BJ (cell line): ENCODE data around the gene CFHR1. TPM values are rescaled to one million over a fixed set of nuclear protein-coding genes. Genes with fewer than 3 reads are reported as not detected.

ENCODE experiments used
- CTCF ChIA-PET: fragments of 350-600 bp; formaldehyde crosslinking; extraction: SDS; loops from one replicate; lab custom pipeline; 2021; ENCODE audit warnings: antibody characterized with exemption, inconsistent platforms; lab: Yijun Ruan, JAX
- POLR2A ChIA-PET: fragments of 300-600 bp; sonication (Branson Sonifier 250); formaldehyde crosslinking; extraction: SDS; loops from one replicate; lab custom pipeline; 2021; ENCODE audit warnings: antibody characterized with exemption; lab: Charles Lee
- DNase-seq: peaks from one replicate; pipeline ENCODE4 v3.0.0-alpha.2; 2011; ENCODE audit warnings: low read depth
- H3K27me3 ChIP-seq: 2 replicates; pipeline ENCODE4 v1.6.0; 2011; ENCODE audit warnings: low read length; ENCODE audit not compliant: control insufficient read depth, insufficient read depth
- H3K36me3 ChIP-seq: 2 replicates; pipeline ENCODE4 v1.5.1; 2011; ENCODE audit warnings: low read length; ENCODE audit not compliant: control insufficient read depth, insufficient read depth
- H3K4me3 ChIP-seq: 2 replicates; pipeline ENCODE4 v1.5.1; 2011; ENCODE audit warnings: low read depth, mild to moderate bottlenecking, control low read depth, low read length
- polyA plus RNA-seq: library from polyadenylated mRNA; depleted of rRNA; stranded (reverse); fragments of >200 nt; gene quantifications from 2 replicates; pipeline ENCODE4 v1.2.3, GENCODE V29; 2011
- TF ChIP-seq, protein P1 (sequence below): IDR thresholded peaks from 2 replicates; pipeline ENCODE4 v1.5.1; 2011; ENCODE audit warnings: low read depth, mild to moderate bottlenecking, control low read depth, inconsistent platforms, low read length, moderate library complexity; ENCODE audit not compliant: insufficient read depth

CFHR1 gene
- polyA plus RNA-seq, 1 experiment, result 0.26 TPM

- H3K4me3 ChIP-seq, result no peak overlapping the region
- TF ChIP-seq, protein P1, sequence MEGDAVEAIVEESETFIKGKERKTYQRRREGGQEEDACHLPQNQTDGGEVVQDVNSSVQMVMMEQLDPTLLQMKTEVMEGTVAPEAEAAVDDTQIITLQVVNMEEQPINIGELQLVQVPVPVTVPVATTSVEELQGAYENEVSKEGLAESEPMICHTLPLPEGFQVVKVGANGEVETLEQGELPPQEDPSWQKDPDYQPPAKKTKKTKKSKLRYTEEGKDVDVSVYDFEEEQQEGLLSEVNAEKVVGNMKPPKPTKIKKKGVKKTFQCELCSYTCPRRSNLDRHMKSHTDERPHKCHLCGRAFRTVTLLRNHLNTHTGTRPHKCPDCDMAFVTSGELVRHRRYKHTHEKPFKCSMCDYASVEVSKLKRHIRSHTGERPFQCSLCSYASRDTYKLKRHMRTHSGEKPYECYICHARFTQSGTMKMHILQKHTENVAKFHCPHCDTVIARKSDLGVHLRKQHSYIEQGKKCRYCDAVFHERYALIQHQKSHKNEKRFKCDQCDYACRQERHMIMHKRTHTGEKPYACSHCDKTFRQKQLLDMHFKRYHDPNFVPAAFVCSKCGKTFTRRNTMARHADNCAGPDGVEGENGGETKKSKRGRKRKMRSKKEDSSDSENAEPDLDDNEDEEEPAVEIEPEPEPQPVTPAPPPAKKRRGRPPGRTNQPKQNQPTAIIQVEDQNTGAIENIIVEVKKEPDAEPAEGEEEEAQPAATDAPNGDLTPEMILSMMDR, result no peak
- H3K36me3 ChIP-seq, result no peaks in the 10 kb centered on the region
- H3K27me3 ChIP-seq, result no peaks in the 10 kb centered on the region
- ChIA-PET CTCF (no interaction called here), POLR2A (no interaction called here)
- no peak for DNase-seq
These were observed 40.9 kb downstream of the CFHR1 start for GRCh38 chr1:196860323-196860884.

DNA sequence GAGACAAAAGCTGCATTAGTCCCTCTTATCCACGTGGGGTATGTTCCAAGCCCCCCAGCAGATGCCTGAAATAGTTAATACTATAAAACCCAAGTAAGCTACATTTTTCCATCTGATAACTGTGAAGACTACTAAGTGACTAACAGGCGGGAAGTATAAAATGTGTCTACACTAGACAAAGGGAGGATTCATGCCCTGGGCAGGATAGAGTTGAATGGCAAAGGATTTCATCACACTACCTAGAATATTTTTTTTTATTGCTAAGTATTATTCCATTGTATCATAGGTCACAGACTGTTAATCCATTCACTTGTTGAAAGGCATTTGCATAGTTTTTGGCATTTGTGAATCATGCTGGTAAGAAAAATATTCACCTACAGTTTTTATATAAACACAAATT, 41.9 kb downstream of the CFHR1 start:
- Histone ChIP-seq H3K36me3 (no peaks in the 10 kb centered on the region), H3K27me3 (no peaks in the 10 kb centered on the region), H3K4me3 (no peak overlapping the region)
- TF ChIP-seq, protein P1, result no peak
- ChIA-PET CTCF (no interaction called here), POLR2A (no interaction called here)
- DNase-seq, result no peak

DNA sequence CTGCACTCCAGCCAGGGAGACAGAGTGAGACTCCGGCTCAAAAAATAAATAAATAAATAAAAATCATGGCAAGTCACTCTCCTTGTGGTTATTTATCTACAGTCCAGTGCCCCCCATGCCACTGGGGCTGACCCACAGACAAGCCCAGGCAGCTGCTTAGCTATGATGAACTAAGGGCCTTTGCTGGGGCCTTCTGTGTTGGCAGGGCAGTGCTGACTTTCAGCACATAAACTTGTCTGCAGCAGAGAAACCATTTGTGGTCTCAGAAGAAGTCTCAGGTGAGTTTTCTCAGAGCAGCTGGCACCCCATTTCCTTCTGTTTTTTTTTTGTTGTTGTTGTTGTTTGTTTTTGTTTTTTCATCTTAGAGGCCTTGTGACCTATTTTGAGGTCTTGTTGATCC, 47.4 kb downstream of the CFHR1 start:
- TF ChIP-seq, protein P1, result no peak

GRCh38 chr1:196873385-196873784, 53.9 kb downstream of the CFHR1 start:
- ChIA-PET POLR2A (no interaction called here), CTCF (no interaction called here)
- Histone ChIP-seq H3K36me3 (no peaks in the 10 kb centered on the region), H3K27me3 (no peaks in the 10 kb centered on the region), H3K4me3 (no peak overlapping the region)
- TF ChIP-seq, protein P1, result no peak
- no peak for DNase-seq

More for the DNA sequence above, 47.4 kb downstream of the CFHR1 start:
- DNase-seq, result no peak
- ChIA-PET POLR2A (no interaction called here), CTCF (no interaction called here)
- H3K36me3 ChIP-seq, result no peaks in the 10 kb centered on the region
- no peaks in the 10 kb centered on the region for H3K27me3 ChIP-seq
- H3K4me3 ChIP-seq, result no peak overlapping the region

DNA sequence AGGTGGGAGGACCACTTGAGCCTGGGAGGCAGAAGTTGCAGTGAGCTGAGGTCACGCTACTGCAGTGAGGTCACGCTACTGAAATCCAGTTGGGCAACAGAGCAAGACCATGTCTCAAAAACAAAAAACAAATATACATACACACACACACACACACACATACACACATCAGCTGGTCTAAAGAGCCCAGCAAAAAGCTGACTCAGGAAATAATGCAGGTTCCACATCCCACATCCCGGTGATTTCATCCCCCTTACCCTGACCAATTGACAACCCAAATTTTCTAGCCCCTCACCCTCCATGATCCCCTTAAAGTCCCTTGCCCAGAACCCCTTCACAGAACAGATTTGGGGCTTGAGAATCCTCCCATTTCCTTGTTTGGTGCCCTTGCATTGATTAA, 56.4 kb downstream of the CFHR1 start:
- H3K4me3 ChIP-seq, result no peak overlapping the region
- TF ChIP-seq, protein P1, result no peak
- no peak for DNase-seq
- POLR2A ChIA-PET, result no interaction called here
- H3K27me3 ChIP-seq, result no peaks in the 10 kb centered on the region
- no peaks in the 10 kb centered on the region for H3K36me3 ChIP-seq
- CTCF ChIA-PET, result interaction anchor here (0.6 to 0.8 kb wide), 2 partner anchors 11 to 157 kb away, joined by 3 read pairs; no protein-coding TSS in a partner anchor
